Progenitor cell of endocrine pancreas (in vitro differentiated cells): ENCODE data around the gene KCNJ18. TPM values are rescaled to one million over a fixed set of nuclear protein-coding genes. Genes with fewer than 3 reads are reported as not detected.
"Not testable (repeated sequence)": the region's sequence is repeated elsewhere in the genome, so short reads cannot be mapped to it uniquely, and the experiment has no call there.

Source experiments
- DNase-seq: peaks from one replicate; pipeline ENCODE4 v3.0.0; 2021; ENCODE audit warnings: low spot score; ENCODE audit not compliant: unreplicated experiment
- H3K27ac Mint-ChIP-seq: 2 replicates; pipeline ENCODE4 v1.8.0; 2021; ENCODE audit warnings: mild to moderate bottlenecking, moderate library complexity, mixed read lengths
- H3K27me3 Mint-ChIP-seq: 2 replicates; pipeline ENCODE4 v1.8.0; 2021; ENCODE audit warnings: mixed read lengths
- H3K36me3 Mint-ChIP-seq: 2 replicates; pipeline ENCODE4 v1.8.0; 2022; ENCODE audit warnings: mixed read lengths; ENCODE audit not compliant: insufficient read depth
- H3K4me1 Mint-ChIP-seq: 2 replicates; pipeline ENCODE4 v1.8.0; 2021; ENCODE audit warnings: low read depth, mixed read lengths
- H3K4me3 Mint-ChIP-seq: 2 replicates; pipeline ENCODE4 v1.8.0; 2021; ENCODE audit warnings: low read depth, mild to moderate bottlenecking, moderate library complexity, mixed read lengths
- H3K9me3 Mint-ChIP-seq: 2 replicates; pipeline ENCODE4 v1.8.0; 2021; ENCODE audit warnings: low read depth, mixed read lengths
- long read RNA-seq: library from polyadenylated mRNA; unstranded; transcript quantifications from one replicate; pipeline ENCODE4 v2.0.0, GENCODE V29; 2020
- total RNA-seq: library from RNA; stranded (reverse); gene quantifications from 2 replicates; pipeline ENCODE4 v1.2.1, GENCODE V29; 2021

The KCNJ18 gene
- not detected in 2 replicates for total RNA-seq
- long read RNA-seq, result 0 reads

GRCh38 chr17:21691883-21692703 is at the start of gene KCNJ18:
Gene KCNJ18 (plus strand): TSS chr17:21692523. CDS start chr17:21702787, 10,264 bp downstream.
- H3K4me1 Mint-ChIP-seq, H3K27ac Mint-ChIP-seq, DNase-seq, H3K36me3 Mint-ChIP-seq, H3K4me3 Mint-ChIP-seq, H3K27me3 Mint-ChIP-seq: not testable (repeated sequence)
- H3K9me3 Mint-ChIP-seq, result peaks cover 38% of the 10 kb centered on the region

- not testable (repeated sequence) for H3K4me1 Mint-ChIP-seq, DNase-seq, H3K4me3 Mint-ChIP-seq, H3K27me3 Mint-ChIP-seq, H3K27ac Mint-ChIP-seq, H3K36me3 Mint-ChIP-seq
- peaks cover 54% of the 10 kb centered on the region for H3K9me3 Mint-ChIP-seq
Measured at GRCh38 chr17:21648125-21648524, 44.2 kb upstream of the KCNJ18 start.

- peaks cover 42% of the 10 kb centered on the region for H3K9me3 Mint-ChIP-seq
- H3K4me1 Mint-ChIP-seq, DNase-seq, H3K27me3 Mint-ChIP-seq, H3K27ac Mint-ChIP-seq, H3K4me3 Mint-ChIP-seq, H3K36me3 Mint-ChIP-seq: not testable (repeated sequence)
Measured at GRCh38 chr17:21650043-21650442, 42.3 kb upstream of the KCNJ18 start.

DNA sequence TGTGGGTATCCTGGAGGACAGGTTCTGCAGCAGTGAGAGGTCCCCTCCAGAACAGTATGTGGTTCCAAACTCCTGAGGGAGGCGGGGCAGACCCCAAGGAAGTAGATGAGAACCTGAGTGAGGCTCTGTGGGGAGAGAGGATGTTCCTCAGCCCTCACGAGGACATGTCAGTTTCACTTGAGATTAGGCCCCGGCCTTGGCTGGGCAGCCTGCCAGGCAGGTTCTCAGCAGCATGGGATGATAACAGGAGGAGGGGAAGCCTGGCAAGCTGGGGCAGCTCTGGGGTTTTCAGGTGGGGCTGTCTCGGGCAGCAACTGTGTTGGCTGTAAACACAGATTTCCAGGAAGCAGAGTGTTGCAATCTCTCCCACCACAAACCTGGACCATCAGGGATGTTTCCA is 40.3 kb upstream of the KCNJ18 start:
- H3K27ac Mint-ChIP-seq, DNase-seq, H3K4me1 Mint-ChIP-seq, H3K36me3 Mint-ChIP-seq, H3K27me3 Mint-ChIP-seq, H3K4me3 Mint-ChIP-seq: not testable (repeated sequence)
- peaks cover 38% of the 10 kb centered on the region for H3K9me3 Mint-ChIP-seq

DNA sequence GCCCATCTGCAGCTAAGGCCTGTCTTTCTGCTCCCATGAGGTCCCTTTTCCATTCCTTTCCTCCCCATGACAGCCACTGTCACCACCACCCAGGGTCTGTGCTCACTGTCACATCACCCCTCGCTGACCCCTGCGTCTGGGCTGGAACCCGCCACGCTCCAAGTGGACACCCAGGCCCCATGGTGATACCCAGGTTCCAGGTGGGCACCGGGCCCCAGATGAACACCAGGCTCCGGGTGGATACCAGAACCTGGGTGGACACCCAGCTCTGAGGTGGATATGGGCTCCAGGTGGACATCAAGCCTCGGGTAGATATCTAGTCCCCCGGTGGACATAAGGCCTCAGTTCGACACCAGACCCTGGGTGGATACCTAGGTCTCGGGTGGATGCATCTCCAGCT is 39.1 kb upstream of the KCNJ18 start:
- not testable (repeated sequence) for H3K27me3 Mint-ChIP-seq, H3K4me3 Mint-ChIP-seq, H3K27ac Mint-ChIP-seq, H3K4me1 Mint-ChIP-seq, H3K36me3 Mint-ChIP-seq, DNase-seq
- peaks cover 35% of the 10 kb centered on the region for H3K9me3 Mint-ChIP-seq

GRCh38 chr17:21656518-21657309 is 35.6 kb upstream of the KCNJ18 start:
- not testable (repeated sequence) for H3K27ac Mint-ChIP-seq, H3K36me3 Mint-ChIP-seq, H3K27me3 Mint-ChIP-seq, DNase-seq, H3K4me3 Mint-ChIP-seq, H3K4me1 Mint-ChIP-seq
- peaks cover 29% of the 10 kb centered on the region for H3K9me3 Mint-ChIP-seq

GRCh38 chr17:21659635-21660034 is 32.7 kb upstream of the KCNJ18 start:
- not testable (repeated sequence) for H3K4me1 Mint-ChIP-seq, H3K36me3 Mint-ChIP-seq, DNase-seq, H3K27ac Mint-ChIP-seq, H3K27me3 Mint-ChIP-seq, H3K4me3 Mint-ChIP-seq
- peaks cover 45% of the 10 kb centered on the region for H3K9me3 Mint-ChIP-seq

DNA sequence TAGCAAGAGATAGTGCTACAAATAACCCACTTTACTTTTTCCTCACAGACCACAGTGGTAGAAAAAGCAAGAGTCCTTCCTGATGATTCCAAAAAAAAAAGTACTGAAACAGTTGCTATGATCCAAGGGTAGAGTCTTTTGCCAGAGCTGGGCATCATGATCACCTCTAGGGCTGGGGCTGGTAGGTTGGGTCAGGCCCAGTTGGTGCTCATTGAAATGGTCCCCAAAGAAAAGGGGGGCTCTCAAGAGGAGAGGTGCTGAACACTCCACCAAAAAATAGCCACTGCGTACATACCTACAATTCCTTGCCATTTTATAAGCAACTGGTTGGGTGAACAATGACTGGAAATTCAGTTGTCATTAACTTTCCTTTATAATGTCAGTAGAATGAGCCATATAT is 30.9 kb upstream of the KCNJ18 start:
- DNase-seq, H3K27me3 Mint-ChIP-seq, H3K4me3 Mint-ChIP-seq, H3K4me1 Mint-ChIP-seq, H3K27ac Mint-ChIP-seq, H3K36me3 Mint-ChIP-seq: not testable (repeated sequence)
- peaks cover 54% of the 10 kb centered on the region for H3K9me3 Mint-ChIP-seq

GRCh38 chr17:21663166-21663565 is 29.2 kb upstream of the KCNJ18 start:
- H3K36me3 Mint-ChIP-seq, H3K4me3 Mint-ChIP-seq, DNase-seq, H3K4me1 Mint-ChIP-seq, H3K27ac Mint-ChIP-seq, H3K27me3 Mint-ChIP-seq: not testable (repeated sequence)
- peaks cover 67% of the 10 kb centered on the region for H3K9me3 Mint-ChIP-seq

GRCh38 chr17:21663614-21664474 is 28.5 kb upstream of the KCNJ18 start:
- H3K9me3 Mint-ChIP-seq, result peaks cover 63% of the 10 kb centered on the region
- H3K4me3 Mint-ChIP-seq, DNase-seq: not testable (repeated sequence)

DNA sequence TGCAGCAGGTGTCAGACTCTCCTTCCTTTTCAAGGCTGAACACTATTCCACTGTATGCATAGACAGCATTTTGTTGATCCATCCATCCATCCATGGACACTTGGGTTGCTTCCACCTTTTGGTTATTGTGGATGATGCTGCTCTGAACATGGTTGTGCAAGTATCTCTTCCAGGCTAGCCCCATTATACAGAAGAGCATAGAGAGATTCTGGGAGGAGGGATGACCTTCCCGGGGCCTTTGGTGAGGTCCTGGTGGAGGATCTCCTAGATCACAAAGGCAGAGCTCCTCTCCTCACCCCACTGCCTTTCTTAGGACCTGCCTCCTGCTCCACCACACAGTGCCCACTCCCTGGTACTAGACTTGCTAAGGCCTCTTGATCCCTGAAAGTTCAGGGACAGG is 27.2 kb upstream of the KCNJ18 start:
- not testable (repeated sequence) for H3K27me3 Mint-ChIP-seq, H3K4me3 Mint-ChIP-seq, H3K27ac Mint-ChIP-seq, H3K4me1 Mint-ChIP-seq, H3K36me3 Mint-ChIP-seq, DNase-seq
- H3K9me3 Mint-ChIP-seq, result peaks cover 63% of the 10 kb centered on the region

More at GRCh38 chr17:21663614-21664474, 28.5 kb upstream of the KCNJ18 start:
- H3K36me3 Mint-ChIP-seq, H3K4me1 Mint-ChIP-seq, H3K27ac Mint-ChIP-seq, H3K27me3 Mint-ChIP-seq: not testable (repeated sequence)

- H3K27ac Mint-ChIP-seq, H3K36me3 Mint-ChIP-seq, H3K27me3 Mint-ChIP-seq, DNase-seq, H3K4me3 Mint-ChIP-seq, H3K4me1 Mint-ChIP-seq: not testable (repeated sequence)
- H3K9me3 Mint-ChIP-seq, result peaks cover 68% of the 10 kb centered on the region
Measured at GRCh38 chr17:21665935-21666493, 26.3 kb upstream of the KCNJ18 start.
